Activated CD4-positive, alpha-beta T cell treated with anti-CD3 and anti-CD28 coated beads, Interleukin-2, amount 50 U/mL, for 16 hours (primary cell): Measurements from ENCODE around the gene RNF150.
A peak's percentile ranks its signal among the peaks of the same experiment; 100 is the strongest.
"Not testable (repeated sequence)": the region's sequence is repeated elsewhere in the genome, so short reads cannot be mapped to it uniquely, and the experiment has no call there.

Experiments used
- DNase-seq: peaks from one replicate; pipeline ENCODE4 v3.0.0-alpha.2; 2020

The RNF150 gene

DNA sequence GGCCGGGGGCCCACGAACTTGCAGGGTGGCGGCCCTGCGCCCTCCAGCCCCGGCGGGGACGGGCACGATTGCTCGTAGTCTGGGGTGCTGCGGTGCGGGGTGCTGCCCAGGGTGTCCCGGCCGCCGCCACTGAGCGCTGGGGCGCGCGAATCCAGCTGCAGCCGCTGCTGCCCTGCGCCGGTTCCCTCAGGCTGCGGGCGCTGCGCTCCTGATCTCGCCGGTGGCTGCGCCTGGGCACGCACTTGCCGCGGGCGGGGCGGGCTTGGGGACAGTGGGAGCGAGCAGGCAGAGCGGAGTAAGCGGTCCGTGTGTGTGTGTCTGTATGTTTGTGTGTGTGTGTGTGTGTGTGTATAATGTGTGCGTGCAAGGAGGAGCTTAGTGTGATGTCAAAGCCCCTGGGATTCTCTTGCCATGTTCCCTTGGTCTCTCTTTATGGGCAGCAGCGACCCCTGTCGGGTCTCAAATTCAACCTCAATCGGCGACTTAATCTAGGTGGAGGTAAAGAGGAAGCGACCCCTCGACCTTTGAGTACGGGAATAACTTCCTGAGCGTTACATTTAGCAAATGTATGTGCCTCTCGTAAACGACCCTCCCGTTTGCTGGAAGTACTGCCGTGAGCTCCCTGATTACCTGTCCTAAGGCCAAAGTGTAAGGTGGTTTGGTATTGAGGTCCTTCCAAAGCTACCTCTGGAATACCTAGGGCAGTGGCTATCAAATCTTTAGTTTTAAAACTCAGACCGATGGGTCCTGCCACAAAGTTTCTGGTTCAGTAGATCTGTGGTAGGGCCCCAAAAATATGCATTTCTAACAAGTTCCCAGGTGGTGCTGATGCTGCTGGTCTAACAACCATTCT is at the start of gene RNF150:
RNF150 (minus strand) TSS at position 324 of the 853 bp plus-strand sequence.
- peak; percentile 58 for DNase-seq

GRCh38 chr4:141180991-141181761 is 47.9 kb upstream of the RNF150 start:
- no peak for DNase-seq

- DNase-seq, result no peak
These were observed 46.5 kb upstream of the RNF150 start for GRCh38 chr4:141179474-141180373.

DNA sequence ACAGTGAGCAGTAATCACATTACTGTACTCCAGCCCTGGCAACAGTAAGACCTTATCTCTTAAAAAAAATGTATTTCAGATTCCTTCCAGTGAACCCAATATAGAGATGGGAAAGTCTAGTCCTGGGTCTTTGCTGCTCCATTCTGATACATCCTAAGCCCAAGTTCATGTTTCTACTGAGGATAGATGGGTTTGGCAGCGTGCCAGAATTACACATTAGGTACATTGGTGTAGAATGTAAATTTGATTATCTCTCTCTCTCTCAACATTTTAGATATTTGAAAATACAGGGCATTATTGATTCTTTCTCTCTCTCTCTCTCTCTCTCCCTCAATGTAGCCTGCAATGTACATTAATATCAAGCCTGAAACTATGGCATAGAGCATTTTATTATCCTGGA is 43.9 kb upstream of the RNF150 start:
- no peak for DNase-seq

DNA sequence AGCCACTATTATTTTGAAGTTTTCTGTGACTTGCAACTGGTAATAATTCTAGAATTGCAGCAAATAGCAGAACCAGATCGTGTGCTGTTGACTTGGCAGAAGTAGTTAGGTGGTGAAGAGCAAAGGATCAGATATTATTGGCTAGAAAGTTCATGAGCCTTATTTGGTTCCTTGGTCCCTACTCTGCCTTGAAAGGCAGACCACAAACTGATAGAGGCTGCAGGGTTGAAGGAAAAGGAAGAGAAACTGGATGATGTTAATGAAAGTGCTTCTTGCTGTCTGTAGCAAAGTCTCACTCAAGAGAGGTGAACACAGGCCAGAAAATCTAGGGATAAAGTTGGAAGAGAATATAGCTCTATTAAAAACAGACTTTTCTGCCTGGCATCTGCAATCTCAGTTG is 41.2 kb upstream of the RNF150 start:
- no peak for DNase-seq

GRCh38 chr4:141170671-141171070 is 37.4 kb upstream of the RNF150 start:
- DNase-seq, result no peak

DNA sequence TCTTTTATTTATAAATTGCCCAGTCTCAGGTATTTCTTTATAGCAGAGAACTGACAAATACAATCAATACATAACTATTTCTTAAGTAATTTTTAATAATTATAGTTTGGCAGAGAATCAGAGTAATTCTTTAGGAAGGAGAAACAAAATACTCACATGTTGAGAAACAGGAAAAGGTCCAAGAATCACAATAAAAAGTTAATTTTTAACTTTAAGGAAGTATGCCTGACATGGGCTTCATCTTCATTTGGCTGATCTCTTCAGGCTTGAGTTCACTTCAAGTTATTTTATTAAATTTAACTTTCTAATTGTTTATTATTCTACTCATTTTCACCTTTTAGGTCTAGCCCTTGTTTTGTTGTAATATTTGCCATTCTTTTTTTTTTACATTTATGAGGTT is 36.1 kb upstream of the RNF150 start:
- no peak for DNase-seq

DNA sequence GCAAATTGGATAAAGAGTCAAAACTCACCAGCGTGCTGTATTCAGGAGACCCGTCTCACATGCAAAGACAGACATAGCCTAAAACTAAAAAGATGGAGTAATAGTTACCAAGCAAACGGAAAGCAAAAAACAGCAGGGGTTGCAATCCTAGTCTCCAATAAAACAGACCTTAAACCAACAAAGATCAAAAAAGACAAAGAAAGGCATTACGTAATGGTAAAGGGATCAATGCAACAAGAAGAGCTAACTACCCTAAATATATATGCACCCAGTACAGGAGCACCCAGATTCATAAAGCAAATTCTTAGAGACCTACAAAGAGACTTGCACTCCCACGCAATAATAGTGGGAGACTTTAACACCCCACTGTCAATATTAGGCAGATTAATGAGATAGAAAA is 31.7 kb upstream of the RNF150 start:
- DNase-seq, result not testable (repeated sequence)

- DNase-seq, result no peak
These were observed 25.8 kb upstream of the RNF150 start for GRCh38 chr4:141159027-141159426.

DNA sequence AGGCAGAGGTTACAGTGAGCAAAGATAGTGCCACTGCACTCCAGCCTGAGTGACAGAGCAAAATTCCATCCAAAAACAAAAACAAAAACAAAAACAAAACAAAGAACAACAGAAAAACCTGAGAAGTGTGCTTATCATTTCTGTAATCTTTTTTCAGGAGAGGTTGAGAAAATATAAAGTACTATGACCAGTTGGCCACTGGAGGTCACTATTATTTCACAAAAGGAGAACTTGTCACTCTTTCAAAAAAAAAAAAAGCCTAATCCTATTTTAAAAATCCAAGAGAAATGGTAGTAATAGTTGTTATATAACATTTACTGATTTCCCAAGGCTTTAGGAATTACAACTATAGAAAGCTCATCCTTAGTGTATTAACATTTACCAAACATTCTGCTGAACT is 24.9 kb upstream of the RNF150 start:
- peak; percentile 3 for DNase-seq

GRCh38 chr4:141155586-141155985 is 22.3 kb upstream of the RNF150 start:
- no peak for DNase-seq

GRCh38 chr4:141154725-141155124 is 21.5 kb upstream of the RNF150 start:
- DNase-seq, result no peak

- DNase-seq, result no peak
These were observed 20.7 kb upstream of the RNF150 start for GRCh38 chr4:141153751-141154510.

- DNase-seq, result no peak
These were observed 10.9 kb upstream of the RNF150 start for GRCh38 chr4:141144207-141144606.

DNA sequence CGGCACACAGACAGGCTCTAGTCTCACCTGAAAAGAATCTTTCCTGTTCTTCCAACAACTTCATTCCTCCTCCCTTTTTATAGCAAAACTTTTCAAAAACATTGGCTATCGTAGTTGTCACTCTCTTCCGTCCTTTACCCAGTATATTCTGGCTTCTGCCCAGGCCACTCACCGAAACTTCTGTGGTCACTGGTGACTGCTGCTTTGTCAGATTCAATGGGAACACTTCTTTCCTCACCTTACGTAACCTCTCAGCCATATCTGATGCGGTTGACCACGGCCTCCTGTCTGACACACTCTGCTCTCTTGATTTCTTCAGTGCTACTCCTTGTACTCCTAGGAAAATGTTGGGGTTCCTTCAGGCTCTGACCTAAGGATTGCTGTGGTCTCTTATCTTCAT is 9.2 kb upstream of the RNF150 start:
- DNase-seq, result no peak

GRCh38 chr4:141140391-141141200 is 7.3 kb upstream of the RNF150 start:
- DNase-seq, result no peak

GRCh38 chr4:141133999-141134995 is 1.0 kb upstream of the RNF150 start:
- no peak for DNase-seq

- DNase-seq, result no peak
These were observed 542 bp downstream of the RNF150 start for GRCh38 chr4:141132709-141133145.

GRCh38 chr4:141132072-141132708 is 1.1 kb downstream of the RNF150 start:
- DNase-seq, result no peak

GRCh38 chr4:141131723-141132071 is 1.6 kb downstream of the RNF150 start:
- no peak for DNase-seq
